Activated naive CD8-positive, alpha-beta T cell treated with anti-CD3 and anti-CD28 coated beads, Interleukin-2, amount 10 ng/mL, durations not matched to agents 7 days and 5 days (primary cell): Measurements from ENCODE around the gene NLRC5. TPM values are rescaled to one million over a fixed set of nuclear protein-coding genes. Genes with fewer than 3 reads are reported as not detected.

Experiments
- ATAC-seq: fragments of 150-1000 bp; cut with Tn5 transposase; one replicate; pipeline ENCODE4 v1.10.0; 2021; ENCODE audit warnings: low read depth, moderate library complexity
- POLR2A ChIA-PET: fragments of 350-600 bp; sonication (Branson Sonifier 250); formaldehyde crosslinking; loops from one replicate; lab custom pipeline; 2021; ENCODE audit warnings: antibody characterized with exemption; lab: Charles Lee
- DNase-seq: peaks from one replicate; pipeline ENCODE4 v3.0.0; 2021
- H3K27ac Mint-ChIP-seq: one replicate; pipeline ENCODE4 v1.8.0; 2022; ENCODE audit warnings: mild to moderate bottlenecking, mixed read lengths
- H3K27me3 Mint-ChIP-seq: one replicate; pipeline ENCODE4 v1.8.0; 2022; ENCODE audit warnings: mild to moderate bottlenecking, moderate library complexity, mixed read lengths
- H3K36me3 Mint-ChIP-seq: one replicate; pipeline ENCODE4 v1.8.0; 2021; ENCODE audit warnings: mild to moderate bottlenecking, mixed read lengths
- H3K4me1 Mint-ChIP-seq: one replicate; pipeline ENCODE4 v1.8.0; 2021; ENCODE audit warnings: mixed read lengths
- H3K4me3 Mint-ChIP-seq: one replicate; pipeline ENCODE4 v1.8.0; 2022; ENCODE audit warnings: mild to moderate bottlenecking, moderate library complexity, mixed read lengths
- H3K9me3 Mint-ChIP-seq: one replicate; pipeline ENCODE4 v1.8.0; 2021; ENCODE audit warnings: mixed read lengths
- total RNA-seq, 2 experiments: library from RNA; stranded (reverse); gene quantifications; one replicate each; pipeline ENCODE4 v1.2.3, GENCODE V29; 2021

The NLRC5 gene, protein sequence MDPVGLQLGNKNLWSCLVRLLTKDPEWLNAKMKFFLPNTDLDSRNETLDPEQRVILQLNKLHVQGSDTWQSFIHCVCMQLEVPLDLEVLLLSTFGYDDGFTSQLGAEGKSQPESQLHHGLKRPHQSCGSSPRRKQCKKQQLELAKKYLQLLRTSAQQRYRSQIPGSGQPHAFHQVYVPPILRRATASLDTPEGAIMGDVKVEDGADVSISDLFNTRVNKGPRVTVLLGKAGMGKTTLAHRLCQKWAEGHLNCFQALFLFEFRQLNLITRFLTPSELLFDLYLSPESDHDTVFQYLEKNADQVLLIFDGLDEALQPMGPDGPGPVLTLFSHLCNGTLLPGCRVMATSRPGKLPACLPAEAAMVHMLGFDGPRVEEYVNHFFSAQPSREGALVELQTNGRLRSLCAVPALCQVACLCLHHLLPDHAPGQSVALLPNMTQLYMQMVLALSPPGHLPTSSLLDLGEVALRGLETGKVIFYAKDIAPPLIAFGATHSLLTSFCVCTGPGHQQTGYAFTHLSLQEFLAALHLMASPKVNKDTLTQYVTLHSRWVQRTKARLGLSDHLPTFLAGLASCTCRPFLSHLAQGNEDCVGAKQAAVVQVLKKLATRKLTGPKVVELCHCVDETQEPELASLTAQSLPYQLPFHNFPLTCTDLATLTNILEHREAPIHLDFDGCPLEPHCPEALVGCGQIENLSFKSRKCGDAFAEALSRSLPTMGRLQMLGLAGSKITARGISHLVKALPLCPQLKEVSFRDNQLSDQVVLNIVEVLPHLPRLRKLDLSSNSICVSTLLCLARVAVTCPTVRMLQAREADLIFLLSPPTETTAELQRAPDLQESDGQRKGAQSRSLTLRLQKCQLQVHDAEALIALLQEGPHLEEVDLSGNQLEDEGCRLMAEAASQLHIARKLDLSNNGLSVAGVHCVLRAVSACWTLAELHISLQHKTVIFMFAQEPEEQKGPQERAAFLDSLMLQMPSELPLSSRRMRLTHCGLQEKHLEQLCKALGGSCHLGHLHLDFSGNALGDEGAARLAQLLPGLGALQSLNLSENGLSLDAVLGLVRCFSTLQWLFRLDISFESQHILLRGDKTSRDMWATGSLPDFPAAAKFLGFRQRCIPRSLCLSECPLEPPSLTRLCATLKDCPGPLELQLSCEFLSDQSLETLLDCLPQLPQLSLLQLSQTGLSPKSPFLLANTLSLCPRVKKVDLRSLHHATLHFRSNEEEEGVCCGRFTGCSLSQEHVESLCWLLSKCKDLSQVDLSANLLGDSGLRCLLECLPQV (N-terminal part only)
- 100 to 1,000 TPM; 401 to 414 TPM for total RNA-seq

DNA sequence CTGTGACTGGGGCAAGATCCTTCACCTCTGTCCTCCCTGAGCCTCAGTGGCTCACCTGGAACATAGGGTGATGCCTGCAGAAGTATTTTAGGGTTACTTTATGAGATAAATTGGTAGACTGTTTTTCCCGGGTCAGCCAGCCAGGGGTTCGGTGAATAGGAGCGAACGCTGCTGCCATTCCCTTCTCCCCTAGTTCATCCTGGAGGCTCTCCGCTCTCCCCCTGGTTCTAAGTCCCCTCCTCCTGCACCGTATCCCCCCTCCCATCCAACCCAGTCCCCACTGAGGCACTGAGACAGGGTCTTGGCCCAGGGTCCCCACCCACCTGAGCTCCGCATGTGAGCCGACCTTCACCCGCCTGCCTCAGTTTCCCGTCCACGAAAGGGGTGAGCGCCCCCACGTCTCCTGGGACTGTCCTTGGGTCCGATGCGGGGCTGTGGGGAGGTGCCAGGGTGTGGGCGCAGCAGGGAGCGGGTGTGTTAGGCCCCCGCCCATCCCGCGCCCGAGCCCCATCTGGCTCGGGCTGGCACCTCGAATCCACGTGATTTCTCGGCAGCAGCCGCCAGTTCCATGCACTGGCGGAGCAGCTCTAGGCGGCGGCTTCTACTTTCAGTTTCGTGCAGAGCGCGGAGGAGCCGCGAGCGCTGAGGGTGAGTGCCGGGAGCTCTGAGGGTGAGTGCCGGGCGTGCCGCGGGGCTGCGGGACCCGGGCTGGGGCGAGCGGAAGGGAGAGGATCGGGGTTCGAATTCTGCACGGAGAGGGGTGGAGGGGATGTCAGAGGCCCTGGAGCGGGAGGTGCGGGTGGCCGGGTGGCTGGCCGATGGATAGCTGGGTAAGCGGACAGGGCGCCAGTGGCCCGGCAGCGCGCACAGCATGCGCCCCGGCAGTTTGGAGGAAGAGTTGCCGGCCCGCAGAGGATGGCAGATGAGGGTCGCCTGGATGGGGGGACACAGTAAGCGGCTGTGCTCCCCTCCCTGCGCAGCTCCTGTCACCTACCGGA, at the start of gene NLRC5:
TSS of gene NLRC5 (plus strand) at position 610 of the 998 bp plus-strand sequence. CDS start 31,156 bp downstream, outside the sequence.
- Mint-ChIP-seq H3K27me3 (no peaks in the 10 kb centered on the region), H3K4me1 (peaks cover 56% of the 10 kb centered on the region), H3K36me3 (peaks cover 55% of the 10 kb centered on the region), H3K27ac (peak within 1 kb of the TSS; percentile 99), H3K9me3 (no peaks in the 10 kb centered on the region), H3K4me3 (peak within 1 kb of the TSS; percentile 99)
- POLR2A ChIA-PET = interaction anchor here (1.0 to 4.1 kb wide), 23 partner anchors 9 to 81 kb away, joined by 3 to 75 read pairs (median 4); no protein-coding TSS in a partner anchor
- ATAC-seq (peak; percentile 87), DNase-seq (peak; percentile 91)

DNA sequence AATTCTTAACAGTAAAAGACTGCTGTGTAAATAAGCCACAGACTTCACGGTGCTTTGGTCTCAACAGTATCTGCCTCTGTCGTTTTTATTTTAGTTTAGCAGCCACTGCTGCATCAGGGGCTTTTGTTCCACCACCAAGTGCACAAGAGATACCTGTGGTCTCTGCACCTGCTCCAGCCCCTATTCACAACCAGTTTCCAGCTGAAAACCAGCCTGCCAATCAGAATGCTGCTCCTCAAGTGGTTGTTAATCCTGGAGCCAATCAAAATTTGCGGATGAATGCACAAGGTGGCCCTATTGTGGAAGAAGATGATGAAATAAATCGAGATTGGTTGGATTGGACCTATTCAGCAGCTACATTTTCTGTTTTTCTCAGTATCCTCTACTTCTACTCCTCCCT, 49.6 kb upstream of the NLRC5 start:
- Mint-ChIP-seq H3K27me3 (no peaks in the 10 kb centered on the region), H3K36me3 (peaks cover 61% of the 10 kb centered on the region), H3K4me3 (peak overlapping the region; percentile 84), H3K4me1 (peaks cover 54% of the 10 kb centered on the region), H3K27ac (peak overlapping the region; percentile 86), H3K9me3 (no peaks in the 10 kb centered on the region)
- ATAC-seq (peak; percentile 11), DNase-seq (no peak)
- POLR2A ChIA-PET = no interaction called here

DNA sequence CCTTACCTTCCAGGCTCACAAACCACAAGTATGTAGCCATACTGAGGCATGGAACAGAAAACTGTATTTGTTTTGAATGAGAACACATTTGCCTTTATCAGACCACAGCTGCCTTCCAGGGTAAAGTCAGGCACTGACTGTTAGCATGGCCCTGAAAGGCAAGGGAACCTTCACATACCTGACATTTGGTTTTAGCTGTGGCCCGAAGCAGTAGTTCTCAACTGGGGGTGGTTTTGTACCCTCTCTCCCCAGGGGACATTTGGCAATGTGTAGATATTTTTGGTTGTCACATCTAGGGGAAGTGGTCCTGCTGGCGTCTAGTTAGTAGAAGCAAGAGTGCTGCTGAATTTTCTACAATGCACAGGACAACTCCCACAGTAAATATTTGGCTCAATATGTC, 48.3 kb upstream of the NLRC5 start:
- Mint-ChIP-seq H3K4me3 (no peak overlapping the region), H3K36me3 (peaks cover 55% of the 10 kb centered on the region), H3K9me3 (no peaks in the 10 kb centered on the region), H3K27me3 (no peaks in the 10 kb centered on the region), H3K4me1 (peaks cover 47% of the 10 kb centered on the region), H3K27ac (peak overlapping the region; percentile 55)
- DNase-seq (no peak), ATAC-seq (no peak)
- POLR2A ChIA-PET = interaction anchor here (1.1 to 2.2 kb wide), 2 partner anchors 9 to 92 kb away, joined by 3 to 12 read pairs; partner anchors contain the start of gene HERPUD1

DNA sequence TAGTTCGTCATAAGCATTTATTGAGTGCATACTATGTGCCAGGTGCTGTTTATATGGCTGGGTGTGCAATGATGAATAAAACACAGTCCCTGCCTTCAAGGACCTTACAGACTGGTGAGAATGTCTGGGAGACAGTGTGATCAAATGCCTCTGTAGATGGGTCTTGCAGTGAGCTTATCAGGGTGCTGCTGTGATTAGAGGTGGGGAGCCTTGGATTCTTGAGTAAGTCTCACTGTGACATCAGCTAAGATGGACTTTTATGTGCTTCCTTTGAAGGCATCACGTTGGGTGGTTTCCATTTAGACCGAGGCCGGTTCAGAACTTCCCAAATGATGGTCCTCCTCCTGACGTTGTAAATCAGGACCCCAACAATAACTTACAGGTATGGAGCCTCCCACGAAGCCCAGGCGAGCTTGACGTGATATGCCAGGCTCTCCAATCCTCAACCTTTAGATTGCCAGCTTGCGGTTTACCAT, 47.5 kb upstream of the NLRC5 start:
- no peak for DNase-seq
- H3K36me3 Mint-ChIP-seq = peaks cover 47% of the 10 kb centered on the region
- peaks cover 42% of the 10 kb centered on the region for H3K4me1 Mint-ChIP-seq
- no peak for ATAC-seq
- H3K4me3 Mint-ChIP-seq = no peak overlapping the region
- POLR2A ChIA-PET = interaction anchor here (2.2 kb wide), 1 partner anchor 10 kb away, joined by 12 read pairs; the partner anchor contains the start of gene HERPUD1
- no peaks in the 10 kb centered on the region for H3K27me3 Mint-ChIP-seq
- no peaks in the 10 kb centered on the region for H3K9me3 Mint-ChIP-seq
- H3K27ac Mint-ChIP-seq = no peak overlapping the region

DNA sequence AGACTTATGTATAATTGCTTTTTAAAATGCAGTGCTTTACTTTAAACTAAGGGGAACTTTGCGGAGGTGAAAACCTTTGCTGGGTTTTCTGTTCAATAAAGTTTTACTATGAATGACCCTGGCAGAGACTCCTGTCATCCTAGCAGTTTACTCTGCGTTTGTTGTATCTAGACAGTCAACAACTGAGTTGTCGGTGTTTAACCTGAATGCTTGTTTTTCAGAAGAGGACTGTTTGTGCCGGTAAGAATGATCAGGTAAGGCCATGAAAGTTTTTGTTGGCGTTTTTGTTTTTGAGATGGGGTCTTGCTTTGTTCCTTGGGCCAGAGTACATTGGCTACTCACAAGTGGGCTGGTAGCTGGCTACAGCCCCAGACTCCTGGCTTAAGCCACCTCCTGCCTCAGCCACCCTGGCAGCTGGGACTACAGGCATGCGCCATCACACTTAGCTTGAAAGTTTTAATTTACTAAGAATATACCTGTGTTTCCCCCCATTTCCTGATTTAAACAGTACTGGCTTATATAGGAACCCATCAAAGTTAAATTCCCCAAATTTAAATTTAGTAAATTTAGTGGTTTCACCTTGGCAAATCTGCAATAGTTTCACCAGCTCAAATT, 45.5 kb upstream of the NLRC5 start:
- peaks cover 26% of the 10 kb centered on the region for H3K4me1 Mint-ChIP-seq
- H3K27ac Mint-ChIP-seq = no peak overlapping the region
- DNase-seq = no peak
- no peaks in the 10 kb centered on the region for H3K27me3 Mint-ChIP-seq
- H3K4me3 Mint-ChIP-seq = no peak overlapping the region
- POLR2A ChIA-PET = interaction anchor here (0.7 to 1.4 kb wide), 3 partner anchors 10 to 25 kb away, joined by 3 to 6 read pairs (median 5); no protein-coding TSS in a partner anchor
- peaks cover 32% of the 10 kb centered on the region for H3K36me3 Mint-ChIP-seq
- ATAC-seq = no peak
- no peaks in the 10 kb centered on the region for H3K9me3 Mint-ChIP-seq

DNA sequence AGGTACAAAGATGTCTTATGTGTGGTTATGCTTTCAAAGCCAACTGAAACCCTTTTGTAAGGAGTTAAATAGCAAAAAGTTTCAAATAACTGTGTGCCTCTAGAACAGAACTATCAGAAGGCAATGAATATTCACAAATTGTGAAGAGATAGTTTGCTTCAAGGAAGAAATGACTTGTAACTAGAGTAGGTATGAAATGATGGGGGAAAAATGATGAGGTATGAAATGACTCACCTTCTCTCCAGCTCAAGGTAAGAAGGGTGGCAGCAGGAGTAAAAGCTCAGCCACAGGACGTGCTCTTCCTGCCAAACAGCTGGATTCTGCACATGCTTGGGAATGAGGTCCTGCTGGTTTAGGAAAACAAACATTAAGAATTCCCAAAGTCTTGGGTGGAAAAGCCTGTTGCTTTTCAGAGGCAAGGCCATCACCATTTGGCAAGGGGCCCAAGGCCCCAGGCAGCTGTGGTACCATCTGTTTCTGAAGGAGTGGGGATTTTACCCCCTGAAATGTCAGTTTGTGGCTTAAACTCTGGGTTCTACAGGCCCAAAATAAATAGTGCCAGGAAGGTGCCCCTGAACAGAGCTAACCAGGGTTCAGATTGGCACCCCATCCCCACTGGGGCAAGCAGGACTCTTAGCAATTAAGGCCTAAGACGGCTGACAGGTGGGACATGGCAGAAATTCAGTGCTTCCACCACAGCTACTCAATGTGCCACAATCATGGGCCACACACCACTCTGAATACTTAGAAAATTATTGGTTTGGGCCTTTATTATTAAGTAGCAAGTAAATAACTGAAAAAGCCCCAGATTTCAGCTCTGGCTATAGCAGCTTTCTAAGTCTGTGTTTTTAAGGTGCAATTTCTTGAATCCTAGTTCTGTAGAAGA, 44.2 kb upstream of the NLRC5 start:
- no peak for DNase-seq
- Mint-ChIP-seq H3K27ac (no peak overlapping the region), H3K36me3 (peaks cover 20% of the 10 kb centered on the region), H3K4me3 (no peak overlapping the region), H3K9me3 (no peaks in the 10 kb centered on the region), H3K27me3 (no peaks in the 10 kb centered on the region), H3K4me1 (peaks cover 14% of the 10 kb centered on the region)
- ATAC-seq = no peak
- POLR2A ChIA-PET = interaction anchor here (0.6 to 2.0 kb wide), 4 partner anchors 13 to 94 kb away, joined by 3 to 12 read pairs (median 4); partner anchors contain the start of gene HERPUD1

DNA sequence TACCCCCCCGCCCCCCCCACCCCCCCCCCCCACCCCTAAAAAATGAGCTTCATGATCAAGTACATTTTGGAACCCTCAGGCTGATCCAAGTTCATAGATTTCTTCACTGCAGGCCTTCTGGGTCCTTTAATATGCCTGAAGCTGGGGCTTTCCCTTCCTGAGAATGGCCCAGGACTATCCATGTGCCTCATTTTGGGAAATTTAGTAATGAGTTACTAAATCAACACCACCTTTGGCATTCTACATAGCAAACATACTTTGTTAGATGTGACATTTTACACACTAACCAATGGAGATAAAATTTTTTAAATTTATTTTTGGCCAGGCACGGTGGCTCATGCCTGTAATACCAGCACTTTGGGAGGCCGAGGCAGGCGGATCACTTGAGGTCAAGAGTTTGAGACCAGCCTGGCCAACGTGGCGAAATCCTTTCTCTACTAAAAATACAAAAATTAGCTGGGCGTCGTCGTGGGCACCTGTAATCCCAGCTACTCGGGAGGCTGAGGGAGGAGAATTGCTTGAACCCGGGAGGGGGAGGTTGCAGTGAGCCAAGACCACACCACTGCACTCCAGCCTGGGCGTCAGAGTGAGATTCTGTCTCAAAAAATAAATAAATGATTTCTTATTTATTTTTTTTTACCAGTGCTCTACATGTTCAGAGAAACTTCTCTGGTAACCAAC, 43.4 kb upstream of the NLRC5 start:
- DNase-seq = no peak
- no peak overlapping the region for H3K4me3 Mint-ChIP-seq
- POLR2A ChIA-PET = interaction anchor here (0.7 to 2.0 kb wide), 2 partner anchors 14 to 55 kb away, joined by 3 to 12 read pairs; partner anchors contain the start of gene HERPUD1
- H3K27ac Mint-ChIP-seq = no peak overlapping the region
- H3K27me3 Mint-ChIP-seq = no peaks in the 10 kb centered on the region
- H3K4me1 Mint-ChIP-seq = peaks cover 17% of the 10 kb centered on the region
- peaks cover 19% of the 10 kb centered on the region for H3K36me3 Mint-ChIP-seq
- H3K9me3 Mint-ChIP-seq = no peaks in the 10 kb centered on the region
- no peak for ATAC-seq

DNA sequence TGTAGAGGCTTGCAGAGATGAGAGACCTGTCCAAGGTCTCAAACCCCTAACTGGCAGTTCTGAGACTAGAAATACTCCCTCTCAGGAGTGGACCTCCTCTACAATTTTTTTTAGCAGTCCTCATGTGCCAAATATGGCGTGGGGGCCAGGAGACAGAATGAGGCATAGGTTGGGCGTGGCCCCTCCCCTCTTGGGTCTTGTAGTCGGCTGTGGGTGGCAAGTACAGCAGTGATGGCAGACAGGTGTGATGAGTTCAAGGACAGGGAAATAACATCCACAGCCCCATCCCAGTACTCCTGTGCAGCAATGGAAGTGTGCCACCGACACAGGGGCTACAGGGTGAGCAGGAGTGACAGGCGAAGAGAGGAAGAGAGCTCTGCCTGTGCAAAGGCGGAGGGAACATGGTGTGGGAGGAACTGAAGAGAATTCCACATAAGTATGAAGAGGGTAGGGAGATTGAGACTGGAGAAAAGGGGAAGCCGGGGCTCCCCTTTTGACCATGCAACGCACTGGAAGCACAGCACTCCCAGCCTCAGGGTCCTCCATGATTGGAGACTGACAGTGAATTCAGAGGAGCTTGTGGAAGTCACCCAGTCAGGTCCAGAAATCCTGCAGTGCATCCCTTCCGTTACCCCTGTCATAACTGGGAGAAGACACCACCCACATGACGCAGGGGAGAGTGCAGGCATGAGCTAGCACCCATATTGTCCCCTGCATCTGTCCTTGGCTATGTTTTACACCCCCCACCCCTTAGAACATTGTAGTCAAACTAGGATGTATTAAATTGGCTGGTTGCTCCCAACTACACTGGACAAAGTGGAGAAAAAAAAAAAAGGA, 42.4 kb upstream of the NLRC5 start:
- no peak overlapping the region for H3K4me3 Mint-ChIP-seq
- no peaks in the 10 kb centered on the region for H3K9me3 Mint-ChIP-seq
- POLR2A ChIA-PET = interaction anchor here (0.6 to 2.0 kb wide), 5 partner anchors 9 to 55 kb away, joined by 3 to 12 read pairs (median 4); partner anchors contain the start of gene HERPUD1
- no peaks in the 10 kb centered on the region for H3K27me3 Mint-ChIP-seq
- H3K27ac Mint-ChIP-seq = no peak overlapping the region
- H3K4me1 Mint-ChIP-seq = peaks cover 22% of the 10 kb centered on the region
- ATAC-seq = no peak
- no peak for DNase-seq
- H3K36me3 Mint-ChIP-seq = peaks cover 15% of the 10 kb centered on the region

DNA sequence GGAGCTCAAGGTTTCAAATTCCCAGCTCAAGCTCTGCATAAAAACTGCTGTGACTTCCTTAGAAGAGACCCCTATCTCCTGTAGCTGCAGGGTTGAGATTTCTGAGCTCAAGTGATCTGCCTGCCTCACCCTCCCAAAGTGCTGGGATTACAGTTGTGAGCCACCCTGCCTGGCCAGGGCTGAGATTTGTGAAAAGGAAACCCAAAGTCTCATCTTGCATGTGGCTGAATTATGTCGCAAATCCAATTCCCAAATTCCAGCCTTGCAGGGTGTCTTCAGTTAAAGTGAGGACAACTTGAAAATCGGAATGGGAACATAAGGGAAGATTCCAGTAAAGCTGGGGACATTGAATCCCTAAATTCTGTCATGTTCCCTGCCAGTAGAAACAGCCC, 41.8 kb upstream of the NLRC5 start:
- H3K27ac Mint-ChIP-seq = no peak overlapping the region
- no peak for DNase-seq
- no peak for ATAC-seq
- POLR2A ChIA-PET = interaction anchor here (0.6 to 1.0 kb wide), 4 partner anchors 9 to 55 kb away, joined by 3 to 4 read pairs (median 4); no protein-coding TSS in a partner anchor
- H3K9me3 Mint-ChIP-seq = no peaks in the 10 kb centered on the region
- H3K27me3 Mint-ChIP-seq = no peaks in the 10 kb centered on the region
- H3K4me1 Mint-ChIP-seq = peaks cover 21% of the 10 kb centered on the region
- peaks cover 11% of the 10 kb centered on the region for H3K36me3 Mint-ChIP-seq
- no peak overlapping the region for H3K4me3 Mint-ChIP-seq
